GM13976 (cell line): Measurements from ENCODE around the gene CD93.

Source experiments
- DNase-seq: peaks from one replicate; pipeline ENCODE4 v3.0.0; 2012; ENCODE audit warnings: low spot score
- in situ Hi-C: fragments of 300-500 bp; cut with MboI; formaldehyde crosslinking; loops from one replicate; pipeline ENCODE4 v1.12.0; 2022; ENCODE audit warnings: low sequenced_read_pairs, mixed read lengths, inconsistent platforms; ENCODE audit not compliant: unreplicated experiment
- TF ChIP-seq, protein P1 (sequence below): IDR thresholded peaks from 2 replicates; pipeline ENCODE4 v1.5.1; 2012; ENCODE audit warnings: borderline replicate concordance, mild to moderate bottlenecking; ENCODE audit not compliant: insufficient read depth; ENCODE audit errors: extremely low read depth, missing control alignments, control extremely low read depth

The CD93 gene

DNA sequence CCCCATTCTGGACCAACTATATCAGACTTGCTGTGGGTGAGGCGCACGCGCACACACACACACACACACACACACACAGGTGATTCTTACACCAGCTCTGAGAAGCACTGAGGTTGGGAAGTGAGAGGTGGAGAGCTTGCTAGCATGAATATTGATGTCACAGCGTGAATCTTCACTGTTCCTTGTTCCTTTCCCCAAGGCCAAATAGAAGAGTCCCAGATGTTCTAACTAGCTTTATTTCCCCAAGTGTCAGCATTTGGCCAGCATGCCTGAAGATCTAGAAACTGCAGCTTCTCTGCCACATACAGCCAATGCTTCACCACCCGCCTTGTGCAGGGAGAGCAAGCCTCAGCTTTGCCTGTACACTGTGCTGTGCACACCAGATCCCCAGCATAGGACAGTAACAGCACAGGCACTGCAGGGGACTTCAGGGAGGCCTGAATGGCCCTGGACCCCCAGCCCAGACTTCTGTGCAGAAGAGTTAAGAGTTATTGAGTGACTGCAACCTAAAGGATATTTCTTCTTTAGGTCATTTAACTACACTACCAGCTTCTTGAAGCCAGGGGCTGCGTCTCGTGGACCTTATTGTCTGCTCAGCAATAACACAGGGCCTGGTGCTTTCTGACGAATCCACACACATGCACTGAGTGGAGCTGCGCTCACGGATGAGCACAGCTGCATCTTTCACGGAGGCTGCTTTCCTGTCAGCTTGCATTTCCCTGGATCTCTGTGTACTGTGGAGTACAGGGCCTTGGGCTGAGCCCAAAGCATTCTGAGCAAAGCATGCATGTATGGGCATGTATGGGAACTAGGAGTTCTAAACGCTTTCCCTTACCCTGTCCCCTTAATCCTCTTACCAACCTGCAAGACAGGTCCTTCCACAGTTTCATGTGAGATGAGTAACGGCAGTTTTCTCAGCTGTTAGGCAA, 13.9 kb upstream of the CD93 start:
- in situ Hi-C loops = no loop called here
- DNase-seq = no peak
- TF ChIP-seq, protein P1, sequence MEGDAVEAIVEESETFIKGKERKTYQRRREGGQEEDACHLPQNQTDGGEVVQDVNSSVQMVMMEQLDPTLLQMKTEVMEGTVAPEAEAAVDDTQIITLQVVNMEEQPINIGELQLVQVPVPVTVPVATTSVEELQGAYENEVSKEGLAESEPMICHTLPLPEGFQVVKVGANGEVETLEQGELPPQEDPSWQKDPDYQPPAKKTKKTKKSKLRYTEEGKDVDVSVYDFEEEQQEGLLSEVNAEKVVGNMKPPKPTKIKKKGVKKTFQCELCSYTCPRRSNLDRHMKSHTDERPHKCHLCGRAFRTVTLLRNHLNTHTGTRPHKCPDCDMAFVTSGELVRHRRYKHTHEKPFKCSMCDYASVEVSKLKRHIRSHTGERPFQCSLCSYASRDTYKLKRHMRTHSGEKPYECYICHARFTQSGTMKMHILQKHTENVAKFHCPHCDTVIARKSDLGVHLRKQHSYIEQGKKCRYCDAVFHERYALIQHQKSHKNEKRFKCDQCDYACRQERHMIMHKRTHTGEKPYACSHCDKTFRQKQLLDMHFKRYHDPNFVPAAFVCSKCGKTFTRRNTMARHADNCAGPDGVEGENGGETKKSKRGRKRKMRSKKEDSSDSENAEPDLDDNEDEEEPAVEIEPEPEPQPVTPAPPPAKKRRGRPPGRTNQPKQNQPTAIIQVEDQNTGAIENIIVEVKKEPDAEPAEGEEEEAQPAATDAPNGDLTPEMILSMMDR = no peak

DNA sequence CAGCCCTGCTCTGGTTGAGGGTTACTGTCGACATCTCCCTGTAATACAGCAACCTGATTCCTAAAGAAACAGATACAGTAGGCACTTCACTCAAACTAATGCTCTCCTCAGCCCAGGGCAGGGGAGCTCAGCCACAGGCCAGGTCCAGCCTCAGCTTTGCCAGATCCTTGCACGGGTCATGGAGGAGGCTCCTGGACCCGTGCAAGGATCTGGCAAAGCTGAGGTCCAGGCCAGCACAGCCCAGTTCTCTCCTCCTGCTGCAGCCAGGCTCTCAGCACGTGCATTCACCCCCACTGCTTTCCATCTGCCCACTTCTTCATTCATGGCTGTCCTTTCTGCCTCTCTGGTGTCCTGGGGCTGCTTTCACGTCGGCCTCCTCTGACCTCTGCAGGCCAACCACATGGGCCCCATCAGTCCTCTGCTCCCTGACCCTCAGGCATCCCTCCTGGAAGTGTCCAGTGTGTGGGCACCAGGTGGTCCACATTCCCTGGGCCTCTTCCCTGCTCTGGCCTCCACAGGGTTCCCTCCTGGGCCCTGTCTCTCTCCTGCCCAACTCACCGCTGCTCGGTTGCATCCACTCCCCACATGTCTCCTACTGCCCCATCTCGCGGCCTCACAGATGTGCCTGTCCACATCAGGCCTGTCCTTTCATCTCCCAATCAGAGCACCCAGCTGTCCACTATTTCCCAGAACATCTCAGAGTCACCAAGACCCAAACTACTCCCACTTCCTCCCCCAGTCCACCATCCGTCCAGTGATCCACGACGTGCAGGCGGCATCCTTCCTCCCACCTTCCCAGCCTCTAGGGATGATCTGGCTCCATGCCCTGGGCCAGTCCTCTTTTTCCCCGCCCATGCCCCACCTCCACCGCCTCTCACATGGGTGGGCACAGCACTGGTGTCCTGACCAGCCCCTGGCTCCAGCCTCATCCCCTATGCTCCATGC, 11.8 kb upstream of the CD93 start:
- TF ChIP-seq, protein P1 = no peak
- no peak for DNase-seq
- in situ Hi-C loops = no loop called here

DNA sequence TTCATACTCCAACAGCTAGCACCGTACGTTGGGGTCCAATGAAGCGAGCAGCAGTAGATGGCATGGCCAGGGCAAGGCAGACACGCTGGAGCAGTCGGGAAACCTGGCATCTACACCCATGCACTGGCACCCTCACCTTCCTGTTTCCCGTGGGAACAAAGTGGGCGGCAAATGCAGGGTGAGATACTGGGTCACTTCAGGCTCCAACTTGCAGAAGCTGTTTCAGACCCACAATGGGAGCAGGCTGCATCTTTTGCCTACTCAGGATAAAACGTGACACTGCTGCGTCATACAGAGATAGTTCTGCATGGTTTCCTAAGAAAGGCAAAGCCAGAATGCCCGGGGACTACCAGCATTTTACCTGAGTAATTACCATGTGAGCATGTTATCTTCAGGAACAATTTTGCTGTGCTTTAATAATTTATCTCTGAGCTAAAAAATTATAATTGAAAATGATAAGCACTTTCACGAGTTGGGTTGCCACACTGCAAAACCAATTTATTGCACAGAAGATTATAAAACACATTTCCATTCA, 10.9 kb upstream of the CD93 start:
- in situ Hi-C loops = no loop called here
- TF ChIP-seq, protein P1 = no peak
- DNase-seq = no peak

DNA sequence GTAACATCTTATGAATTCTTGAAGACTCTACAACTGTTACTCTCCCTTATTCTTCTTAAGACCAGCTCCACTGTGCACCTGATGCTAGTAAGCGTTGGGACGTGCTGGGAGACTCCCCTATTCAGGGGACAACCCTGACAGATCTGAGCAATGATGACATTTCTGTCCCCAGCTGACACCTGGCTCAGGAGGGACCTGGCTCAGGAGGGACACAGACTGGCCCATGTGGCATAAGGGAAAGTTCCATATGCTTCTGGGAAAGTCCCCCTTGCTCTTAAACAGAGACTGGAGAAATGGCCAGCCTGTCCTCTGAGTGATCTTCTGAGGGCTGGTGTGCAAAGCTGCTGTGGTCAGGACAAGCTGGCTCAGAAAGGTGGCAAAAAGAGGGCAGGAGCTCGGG, 10.0 kb upstream of the CD93 start:
- no peak for DNase-seq
- in situ Hi-C loops = no loop called here
- TF ChIP-seq, protein P1 = no peak

DNA sequence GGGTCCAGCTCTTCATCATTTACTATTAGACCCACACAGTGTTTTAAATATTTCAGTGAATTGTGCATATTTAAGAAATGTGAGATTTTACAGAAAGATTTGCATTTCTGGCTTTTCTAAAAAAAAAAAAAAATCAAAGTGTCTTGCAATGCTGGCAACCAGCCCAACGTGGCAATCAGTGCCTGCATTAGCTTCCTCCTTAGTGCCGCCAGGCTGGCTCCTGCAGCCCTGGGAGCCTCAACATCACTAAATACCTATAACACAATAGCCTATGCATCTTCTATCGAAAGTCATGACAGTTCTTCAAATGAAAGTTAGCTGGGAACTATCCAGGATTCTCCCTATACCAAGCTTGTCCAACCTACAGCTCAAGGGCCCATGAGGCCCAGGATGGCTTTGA, 9.4 kb upstream of the CD93 start:
- TF ChIP-seq, protein P1 = no peak
- in situ Hi-C loops = no loop called here
- no peak for DNase-seq

DNA sequence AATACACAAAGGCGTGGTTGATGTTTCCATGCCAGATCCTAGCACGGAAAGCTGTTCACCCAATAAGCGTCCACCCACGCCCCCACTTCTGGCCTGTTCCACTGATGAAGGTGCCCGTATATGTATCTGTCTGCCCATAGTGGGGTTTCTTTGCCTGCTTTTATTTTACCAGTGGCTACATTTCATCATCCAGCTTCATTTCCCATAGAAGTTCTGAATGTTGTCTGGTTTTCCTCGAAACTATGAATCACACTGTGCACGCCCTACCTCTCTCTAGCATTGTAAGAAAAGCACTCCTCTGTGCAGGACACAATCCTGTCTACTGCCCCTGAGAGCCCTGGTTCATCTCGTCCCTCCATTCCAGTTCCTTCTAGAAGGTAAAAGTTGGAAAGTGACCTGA, 8.8 kb upstream of the CD93 start:
- TF ChIP-seq, protein P1 = no peak
- no peak for DNase-seq
- in situ Hi-C loops = no loop called here
